Left lung (tissue), 10 donors: ENCODE results near the gene PEX5L. TPM values are rescaled to one million over a fixed set of nuclear protein-coding genes. Genes with fewer than 3 reads are reported as not detected.

Experiments used
- ATAC-seq: fragments of 200-7000 bp; cut with Tn5 transposase; one replicate; pipeline ENCODE4 v1.9.1; 2020; ENCODE audit warnings: moderate library complexity
- DNase-seq, 4 donors: peaks; one replicate each; pipeline ENCODE4 v3.0.0-alpha.2; 2013 to 2020
- H3K27ac ChIP-seq, 2 donors: fragments of 200-600 bp; sonication (generic) in 1 of 2; one replicate each; pipeline versions ENCODE4 v1.5.0 to v1.8.0; 2020 to 2021
- H3K27me3 ChIP-seq, 2 donors: fragments of 200-600 bp; sonication (generic) in 1 of 2; one replicate each; pipeline versions ENCODE4 v1.5.0 to v1.8.0; 2020 to 2021
- H3K36me3 ChIP-seq, 2 donors: fragments of 200-600 bp; sonication (generic) in 1 of 2; one replicate each; pipeline versions ENCODE4 v1.5.0 to v1.8.0; 2020 to 2021
- H3K4me1 ChIP-seq, 2 donors: fragments of 200-600 bp; one replicate each; pipeline ENCODE4 v1.8.0; 2021
- H3K4me3 ChIP-seq, 2 donors: fragments of 200-600 bp; sonication (generic) in 1 of 2; one replicate each; pipeline versions ENCODE4 v1.5.0 to v1.8.0; 2020 to 2021; ENCODE audit warnings: mild to moderate bottlenecking in 1 of 2
- H3K9me3 ChIP-seq, 2 donors: fragments of 200-600 bp; sonication (generic) in 1 of 2; one replicate each; pipeline versions ENCODE4 v1.5.0 to v1.8.0; 2020 to 2021
- CTCF ChIP-seq, 2 donors: fragments of 200-600 bp; sonication (generic) in 1 of 2; IDR thresholded peaks; one replicate each; pipeline versions ENCODE4 v1.5.0 to v1.8.0; 2021; ENCODE audit warnings: antibody characterized with exemption in 2 of 2
- intact Hi-C, 2 donors: fragments of 100-400 bp; cut with DNase I; formaldehyde crosslinking; loops; one replicate each; pipeline versions ENCODE4 v1.11.2 to v1.14.2; 2022
- polyA plus RNA-seq, 6 donors: library from polyadenylated mRNA; unstranded; fragments of 120-200 nt; gene quantifications; one replicate each; pipeline ENCODE4 v1.2.1, GENCODE V29; 2013; ENCODE audit not compliant: insufficient read length in 6 of 6
- total RNA-seq, 2 donors: library from RNA; stranded (reverse); fragmentation: NEBNext Ultra II Directional; extraction: Animal tissue kit (Norgen Biotek cat#: 25700); gene quantifications; one replicate each; pipeline ENCODE4 v1.2.1, GENCODE V29; 2021
- donor health status: DM: no; HTN: yes; CAD: no.
- donor health status: DM: no; HTN: no; CAD: no.

The PEX5L gene
- total and polyA plus RNA-seq, 8 donors = 0.33 to 0.63 (median 0.49) TPM; not detected in 2

- Histone ChIP-seq H3K27ac (no peak overlapping the region), H3K4me1 (no peaks in the 10 kb centered on the region), H3K9me3 (no peaks in the 10 kb centered on the region), H3K4me3 (no peak overlapping the region), H3K36me3 (no peaks in the 10 kb centered on the region), H3K27me3 (no peaks in the 10 kb centered on the region)
- TF ChIP-seq CTCF (IDR thresholded peaks at IDR 0.05) = no peak
- DNase-seq (no peak), ATAC-seq (no peak)
- intact Hi-C loops = no loop called here
These were observed 80.9 kb downstream of the PEX5L start for GRCh38 chr3:179955809-179956208.

GRCh38 chr3:179955286-179955685, 81.5 kb downstream of the PEX5L start:
- Histone ChIP-seq H3K9me3 (no peaks in the 10 kb centered on the region), H3K27me3 (no peaks in the 10 kb centered on the region), H3K4me1 (no peaks in the 10 kb centered on the region), H3K27ac (no peak overlapping the region), H3K36me3 (no peaks in the 10 kb centered on the region), H3K4me3 (no peak overlapping the region)
- no peak for DNase-seq
- no peak for TF ChIP-seq CTCF (IDR thresholded peaks at IDR 0.05)
- no peak for ATAC-seq
- intact Hi-C loops = no loop called here

- intact Hi-C loops = no loop called here
- H3K36me3 ChIP-seq = no peaks in the 10 kb centered on the region
- H3K4me1 ChIP-seq = no peaks in the 10 kb centered on the region
- no peak for ATAC-seq
- no peak for TF ChIP-seq CTCF (IDR thresholded peaks at IDR 0.05)
- no peak overlapping the region for H3K27ac ChIP-seq
- no peak overlapping the region for H3K4me3 ChIP-seq
- no peaks in the 10 kb centered on the region for H3K27me3 ChIP-seq
- no peak for DNase-seq
- H3K9me3 ChIP-seq = no peaks in the 10 kb centered on the region
These were observed 82.5 kb downstream of the PEX5L start for GRCh38 chr3:179953993-179954870.

- Histone ChIP-seq H3K27me3 (no peaks in the 10 kb centered on the region), H3K4me1 (no peaks in the 10 kb centered on the region), H3K36me3 (no peaks in the 10 kb centered on the region), H3K9me3 (no peaks in the 10 kb centered on the region), H3K4me3 (no peak overlapping the region), H3K27ac (no peak overlapping the region)
- TF ChIP-seq CTCF (IDR thresholded peaks at IDR 0.05) = no peak
- intact Hi-C loops = no loop called here
- ATAC-seq (no peak), DNase-seq (no peak)
These were observed 85.9 kb downstream of the PEX5L start for GRCh38 chr3:179950840-179951239.

- H3K27ac ChIP-seq = no peak overlapping the region
- no peaks in the 10 kb centered on the region for H3K27me3 ChIP-seq
- intact Hi-C loops = no loop called here
- TF ChIP-seq CTCF (IDR thresholded peaks at IDR 0.05) = no peak
- H3K4me3 ChIP-seq = no peak overlapping the region
- H3K4me1 ChIP-seq = no peaks in the 10 kb centered on the region
- no peaks in the 10 kb centered on the region for H3K36me3 ChIP-seq
- H3K9me3 ChIP-seq = no peaks in the 10 kb centered on the region
- DNase-seq (no peak), ATAC-seq (no peak)
These were observed 86.9 kb downstream of the PEX5L start for GRCh38 chr3:179949869-179950268.
